Measurements from ENCODE around the gene CYB561D1.

Gene CYB561D1

GRCh38 chr1:109482242-109482641, 11.7 kb upstream of the CYB561D1 start:
- FAIRE-seq: no peak

- no peak for FAIRE-seq
Measured at GRCh38 chr1:109482791-109483671, 10.9 kb upstream of the CYB561D1 start.

- FAIRE-seq: no peak
Measured at GRCh38 chr1:109483672-109484518, 10.0 kb upstream of the CYB561D1 start, which contains the start of gene ATXN7L2. Gene ATXN7L2 (plus strand): TSS chr1:109483905. CDS start chr1:109483954, 49 bp downstream.

- FAIRE-seq: no peak
Measured at GRCh38 chr1:109484519-109484975, 9.3 kb upstream of the CYB561D1 start.

- FAIRE-seq: no peak
Measured at GRCh38 chr1:109485001-109485400, 8.9 kb upstream of the CYB561D1 start.

- FAIRE-seq: no peak
Measured at GRCh38 chr1:109487261-109487660, 6.6 kb upstream of the CYB561D1 start.

- no peak for FAIRE-seq
Measured at GRCh38 chr1:109488201-109488600, 5.7 kb upstream of the CYB561D1 start.

- FAIRE-seq: no peak
Measured at GRCh38 chr1:109488696-109489095, 5.2 kb upstream of the CYB561D1 start.

- FAIRE-seq: no peak
Measured at GRCh38 chr1:109490029-109490933, 3.6 kb upstream of the CYB561D1 start.

GRCh38 chr1:109490934-109491302, 3.0 kb upstream of the CYB561D1 start:
- FAIRE-seq: no peak

GRCh38 chr1:109491372-109491771, 2.5 kb upstream of the CYB561D1 start:
- no peak for FAIRE-seq

GRCh38 chr1:109492779-109493178, 1.1 kb upstream of the CYB561D1 start:
- no peak for FAIRE-seq

- no peak for FAIRE-seq
Measured at GRCh38 chr1:109493227-109493626, 667 bp upstream of the CYB561D1 start.

GRCh38 chr1:109495738-109496137, 1.8 kb downstream of the CYB561D1 start:
- no peak for FAIRE-seq

GRCh38 chr1:109497449-109498160, 3.7 kb downstream of the CYB561D1 start:
- FAIRE-seq: no peak

GRCh38 chr1:109498161-109498801, 4.4 kb downstream of the CYB561D1 start:
- FAIRE-seq: no peak

GRCh38 chr1:109499081-109499480, 5.2 kb downstream of the CYB561D1 start:
- no peak for FAIRE-seq

- no peak for FAIRE-seq
Measured at GRCh38 chr1:109499661-109500536, 6.0 kb downstream of the CYB561D1 start.

GRCh38 chr1:109500941-109501381, 7.1 kb downstream of the CYB561D1 start:
- no peak for FAIRE-seq
